Mesodermal cell (in vitro differentiated cells): ENCODE results near the gene PAGE5.

Experiments used
- H3K27ac ChIP-seq: 2 replicates; pipeline ENCODE4 v1.7.0; 2013; ENCODE audit warnings: mild to moderate bottlenecking, low read depth, low read length, moderate library complexity; ENCODE audit not compliant: severe bottlenecking
- H3K36me3 ChIP-seq: 2 replicates; pipeline ENCODE4 v1.7.1; 2013; ENCODE audit warnings: mild to moderate bottlenecking, low read length, moderate library complexity; ENCODE audit not compliant: control insufficient read depth, insufficient read depth
- H3K4me1 ChIP-seq: one replicate; pipeline ENCODE4 v1.7.1; 2013; ENCODE audit warnings: mild to moderate bottlenecking, low read length; ENCODE audit not compliant: insufficient read depth, control insufficient read depth, poor library complexity, severe bottlenecking
- H3K4me3 ChIP-seq: 2 replicates; pipeline ENCODE4 v1.7.0; 2013; ENCODE audit warnings: low read length, control low read depth, mild to moderate bottlenecking; ENCODE audit not compliant: insufficient read depth, poor library complexity, severe bottlenecking; ENCODE audit errors: extremely low read depth
- H3K9me3 ChIP-seq: 2 replicates; pipeline ENCODE4 v1.7.1; 2013; ENCODE audit warnings: mild to moderate bottlenecking, low read length, moderate library complexity; ENCODE audit not compliant: control insufficient read depth
- whole genome bisulfite sequencing, 2 experiments: methylation state at CpG; one replicate each; pipeline ENCODE4 v1.1.5; 2013; ENCODE audit warnings: missing lambda C conversion rate in 2 of 2; ENCODE audit not compliant: insufficient coverage in 2 of 2; 5-methylcytosine and 5-hydroxymethylcytosine counted together

PAGE5 gene

GRCh38 chrX:55264816-55265215, 44.7 kb downstream of the PAGE5 start, which contains the start of gene PAGE3:
Gene PAGE3 (minus strand): TSS chrX:55264916. CDS start chrX:55263903, 1,013 bp downstream.
- H3K36me3 ChIP-seq = no peaks in the 10 kb centered on the region
- H3K9me3 ChIP-seq = no peaks in the 10 kb centered on the region
- 100% methylated on average over 2 of the region's 5 CpGs for WGBS, 2 experiments
- no peaks in the 10 kb centered on the region for H3K4me1 ChIP-seq
- H3K4me3 ChIP-seq = no peak within 1 kb of the TSS
- no peak within 1 kb of the TSS for H3K27ac ChIP-seq
